Vagina (tissue), 2 donors: ENCODE data around the gene EVA1C.

Source experiments
- POLR2A ChIP-seq, 2 donors: fragments of 450-650 bp; IDR thresholded peaks; one replicate each; pipeline ENCODE4 v1.6.1; 2017; ENCODE audit warnings: antibody characterized with exemption in 2 of 2, mild to moderate bottlenecking in 2 of 2, moderate library complexity in 2 of 2
- TF ChIP-seq, protein P1 (sequence below), 3 experiments: fragments of 450-650 bp in 2 of 3; fragments of 200-600 bp in 1 of 3; sonication (generic) in 1 of 3; IDR thresholded peaks; one replicate each; pipeline ENCODE4 v1.5.1; 2017 to 2019; ENCODE audit warnings: antibody characterized with exemption in 3 of 3, mild to moderate bottlenecking in 2 of 3, moderate library complexity in 2 of 3

DNA sequence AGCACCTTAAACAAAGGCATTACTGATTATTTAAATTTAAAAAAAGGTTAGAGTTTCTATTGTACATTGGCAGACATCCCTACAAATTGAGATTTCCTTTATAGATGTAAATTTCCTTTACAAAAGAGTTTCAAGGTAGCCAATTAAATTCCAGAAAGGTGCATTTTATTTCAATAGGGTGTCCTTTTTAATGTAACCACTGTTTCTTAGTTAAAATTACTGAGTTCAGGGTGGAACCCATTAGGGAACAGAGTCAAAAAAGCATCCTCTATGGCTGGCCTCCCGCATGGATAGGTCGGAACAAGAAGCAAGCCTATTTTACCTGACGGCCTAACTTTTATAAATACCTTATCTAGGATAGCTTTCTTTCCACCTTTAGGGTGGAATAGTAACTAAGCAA lies 148.4 kb downstream of the EVA1C start:
- TF ChIP-seq POLR2A (IDR thresholded peaks at IDR 0.05) = no peak
- TF ChIP-seq, protein P1, sequence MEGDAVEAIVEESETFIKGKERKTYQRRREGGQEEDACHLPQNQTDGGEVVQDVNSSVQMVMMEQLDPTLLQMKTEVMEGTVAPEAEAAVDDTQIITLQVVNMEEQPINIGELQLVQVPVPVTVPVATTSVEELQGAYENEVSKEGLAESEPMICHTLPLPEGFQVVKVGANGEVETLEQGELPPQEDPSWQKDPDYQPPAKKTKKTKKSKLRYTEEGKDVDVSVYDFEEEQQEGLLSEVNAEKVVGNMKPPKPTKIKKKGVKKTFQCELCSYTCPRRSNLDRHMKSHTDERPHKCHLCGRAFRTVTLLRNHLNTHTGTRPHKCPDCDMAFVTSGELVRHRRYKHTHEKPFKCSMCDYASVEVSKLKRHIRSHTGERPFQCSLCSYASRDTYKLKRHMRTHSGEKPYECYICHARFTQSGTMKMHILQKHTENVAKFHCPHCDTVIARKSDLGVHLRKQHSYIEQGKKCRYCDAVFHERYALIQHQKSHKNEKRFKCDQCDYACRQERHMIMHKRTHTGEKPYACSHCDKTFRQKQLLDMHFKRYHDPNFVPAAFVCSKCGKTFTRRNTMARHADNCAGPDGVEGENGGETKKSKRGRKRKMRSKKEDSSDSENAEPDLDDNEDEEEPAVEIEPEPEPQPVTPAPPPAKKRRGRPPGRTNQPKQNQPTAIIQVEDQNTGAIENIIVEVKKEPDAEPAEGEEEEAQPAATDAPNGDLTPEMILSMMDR (IDR thresholded peaks at IDR 0.05) = no peak
